ENCODE data around the gene GRPR.
"Not testable (repeated sequence)": the region's sequence is repeated elsewhere in the genome, so short reads cannot be mapped to it uniquely, and the experiment has no call there.

The GRPR gene

DNA sequence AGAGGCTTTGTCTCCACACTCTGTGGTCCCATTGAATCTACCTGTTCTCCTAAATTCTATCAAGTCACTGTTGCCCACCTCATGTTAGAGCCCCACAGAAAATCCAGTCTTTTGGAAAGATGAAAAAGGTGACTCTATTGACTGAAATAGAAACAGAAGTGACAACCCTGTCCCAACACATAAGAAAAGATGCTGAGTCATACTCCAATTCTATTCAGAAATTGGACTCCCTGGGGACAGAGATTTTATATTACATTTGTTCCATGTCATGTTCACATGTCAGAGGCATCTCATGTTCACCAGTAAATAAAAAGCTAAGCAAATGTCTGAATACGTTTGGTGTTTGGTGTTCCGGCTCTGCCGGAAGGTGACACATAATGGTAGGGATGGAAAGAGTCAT lies 2.9 kb upstream of the GRPR start:
- Mint-ChIP-seq H3K36me3 (no peaks in the 10 kb centered on the region), H3K27me3 (no peaks in the 10 kb centered on the region), H3K4me1 (peaks cover 22% of the 10 kb centered on the region), H3K27ac (no peak overlapping the region), H3K4me3 (peak overlapping the region; percentile 52), H3K9me3 (peaks cover 4% of the 10 kb centered on the region)

DNA sequence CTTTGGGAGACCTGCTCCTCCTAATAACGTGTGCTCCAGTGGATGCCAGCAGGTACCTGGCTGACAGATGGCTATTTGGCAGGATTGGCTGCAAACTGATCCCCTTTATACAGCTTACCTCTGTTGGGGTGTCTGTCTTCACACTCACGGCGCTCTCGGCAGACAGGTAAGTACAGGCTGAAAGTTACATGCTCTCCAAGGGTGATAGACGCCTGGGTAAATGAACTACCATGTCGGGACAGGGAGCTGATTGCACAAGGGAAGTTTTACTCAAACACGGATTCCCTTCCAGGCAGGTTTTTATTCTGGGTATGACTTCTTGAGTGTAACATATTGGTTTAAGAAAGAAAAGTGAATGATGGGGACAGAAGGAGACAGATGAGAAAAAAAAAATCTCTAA lies 836 bp downstream of the GRPR start:
- Mint-ChIP-seq H3K9me3 (peaks cover 1% of the 10 kb centered on the region), H3K36me3 (no peaks in the 10 kb centered on the region), H3K27me3 (peaks cover 3% of the 10 kb centered on the region), H3K27ac (no peak overlapping the region), H3K4me1 (peaks cover 19% of the 10 kb centered on the region), H3K4me3 (no peak overlapping the region)

DNA sequence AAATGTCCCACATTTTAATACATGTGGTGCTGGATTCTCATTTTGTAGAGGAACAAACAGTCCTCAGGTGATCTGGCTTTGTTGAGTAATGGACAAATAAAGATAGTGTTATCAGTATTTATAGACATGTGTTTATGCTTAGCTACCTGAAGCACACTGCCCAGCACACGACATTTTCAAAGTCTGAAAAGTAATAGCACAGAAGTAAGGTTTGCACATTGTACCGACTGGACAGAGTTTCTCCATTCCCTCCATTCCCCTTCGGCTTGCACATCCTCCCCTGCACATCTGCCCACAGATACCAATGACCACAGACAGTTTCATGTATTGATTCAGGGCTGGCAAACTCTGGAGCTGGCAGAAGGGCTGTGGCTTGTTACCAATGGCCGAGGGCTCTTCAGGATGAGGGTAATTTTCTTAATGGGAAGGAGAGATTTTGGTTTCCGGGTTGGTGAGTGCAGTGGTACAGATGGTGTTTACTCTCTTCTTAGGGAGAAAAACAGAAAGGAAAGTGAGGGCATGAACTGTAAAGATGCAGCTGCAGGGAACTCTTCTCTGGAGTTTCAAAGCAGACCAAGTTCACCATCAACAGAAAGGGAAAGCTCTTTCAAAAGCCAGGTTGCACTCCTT lies 2.3 kb downstream of the GRPR start:
- Mint-ChIP-seq H3K4me1 (peaks cover 4% of the 10 kb centered on the region), H3K27ac (no peak overlapping the region), H3K9me3 (no peaks in the 10 kb centered on the region), H3K27me3 (peaks cover 8% of the 10 kb centered on the region), H3K36me3 (no peaks in the 10 kb centered on the region), H3K4me3 (no peak overlapping the region)

DNA sequence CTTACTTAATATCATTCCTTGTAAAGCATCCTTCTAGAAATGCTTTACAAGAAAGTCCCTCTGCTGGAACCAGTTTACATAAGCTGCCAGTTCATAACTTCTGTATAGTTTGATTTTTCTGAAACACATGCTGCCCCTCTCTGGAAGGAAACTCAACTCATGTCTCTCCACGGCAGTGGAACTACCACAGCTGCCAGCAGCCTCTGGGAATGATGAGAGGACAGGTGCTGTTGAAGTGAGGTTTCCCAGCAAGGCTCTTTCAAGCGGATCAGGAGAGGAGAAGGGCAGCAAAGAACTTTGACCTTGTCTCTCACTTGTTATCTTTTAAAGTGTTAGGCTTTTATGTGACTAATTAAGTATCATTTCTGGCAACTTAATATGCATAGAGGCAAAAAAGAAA lies 7.3 kb downstream of the GRPR start:
- H3K9me3 Mint-ChIP-seq: no peaks in the 10 kb centered on the region
- no peaks in the 10 kb centered on the region for H3K36me3 Mint-ChIP-seq
- H3K4me3 Mint-ChIP-seq: no peak overlapping the region
- H3K4me1 Mint-ChIP-seq: no peaks in the 10 kb centered on the region
- H3K27ac Mint-ChIP-seq: no peak overlapping the region
- peaks cover 10% of the 10 kb centered on the region for H3K27me3 Mint-ChIP-seq

DNA sequence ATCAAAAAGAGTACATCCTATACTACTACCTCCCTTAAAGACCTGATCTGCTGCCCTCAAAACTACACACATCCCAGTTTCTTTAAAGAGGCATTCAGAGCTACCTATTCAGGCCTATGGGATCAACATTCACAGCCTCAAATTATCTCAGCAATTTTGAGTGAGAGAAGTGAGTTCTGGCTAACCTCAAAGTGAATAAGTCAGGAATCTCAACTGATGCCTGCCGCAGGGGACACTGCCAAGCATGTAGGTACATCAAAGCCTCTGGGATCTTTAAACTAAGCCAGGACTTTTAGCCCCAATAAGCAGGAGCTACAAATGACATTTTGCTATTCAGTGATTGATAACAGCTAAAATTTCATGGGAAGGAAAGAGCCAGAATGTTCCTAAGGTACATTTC lies 11.6 kb downstream of the GRPR start:
- H3K9me3 Mint-ChIP-seq: no peaks in the 10 kb centered on the region
- no peaks in the 10 kb centered on the region for H3K36me3 Mint-ChIP-seq
- H3K4me3 Mint-ChIP-seq: no peak overlapping the region
- H3K27ac Mint-ChIP-seq: no peak overlapping the region
- H3K4me1 Mint-ChIP-seq: no peaks in the 10 kb centered on the region
- peaks cover 3% of the 10 kb centered on the region for H3K27me3 Mint-ChIP-seq

DNA sequence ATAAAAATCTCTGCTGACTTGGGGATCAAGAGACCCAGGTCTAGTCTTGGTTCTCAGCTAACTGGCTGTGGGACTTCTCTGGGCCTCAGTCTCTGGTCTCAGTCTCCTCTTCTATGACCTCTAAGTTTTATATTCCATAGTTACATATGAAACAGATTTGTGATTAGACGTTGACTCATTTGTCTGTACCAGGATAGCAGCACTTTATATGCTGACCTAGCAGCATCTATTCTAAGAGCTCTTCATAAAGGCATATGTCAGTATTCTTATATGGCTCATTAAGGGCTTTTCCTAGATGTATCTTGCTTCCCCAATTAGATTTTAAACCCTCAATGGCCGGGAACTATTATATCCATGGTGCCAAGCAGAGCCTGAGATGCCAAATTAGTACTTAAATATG lies 12.7 kb downstream of the GRPR start:
- peaks cover 2% of the 10 kb centered on the region for H3K27me3 Mint-ChIP-seq
- no peak overlapping the region for H3K27ac Mint-ChIP-seq
- no peaks in the 10 kb centered on the region for H3K4me1 Mint-ChIP-seq
- H3K9me3 Mint-ChIP-seq: no peaks in the 10 kb centered on the region
- no peak overlapping the region for H3K4me3 Mint-ChIP-seq
- H3K36me3 Mint-ChIP-seq: no peaks in the 10 kb centered on the region

DNA sequence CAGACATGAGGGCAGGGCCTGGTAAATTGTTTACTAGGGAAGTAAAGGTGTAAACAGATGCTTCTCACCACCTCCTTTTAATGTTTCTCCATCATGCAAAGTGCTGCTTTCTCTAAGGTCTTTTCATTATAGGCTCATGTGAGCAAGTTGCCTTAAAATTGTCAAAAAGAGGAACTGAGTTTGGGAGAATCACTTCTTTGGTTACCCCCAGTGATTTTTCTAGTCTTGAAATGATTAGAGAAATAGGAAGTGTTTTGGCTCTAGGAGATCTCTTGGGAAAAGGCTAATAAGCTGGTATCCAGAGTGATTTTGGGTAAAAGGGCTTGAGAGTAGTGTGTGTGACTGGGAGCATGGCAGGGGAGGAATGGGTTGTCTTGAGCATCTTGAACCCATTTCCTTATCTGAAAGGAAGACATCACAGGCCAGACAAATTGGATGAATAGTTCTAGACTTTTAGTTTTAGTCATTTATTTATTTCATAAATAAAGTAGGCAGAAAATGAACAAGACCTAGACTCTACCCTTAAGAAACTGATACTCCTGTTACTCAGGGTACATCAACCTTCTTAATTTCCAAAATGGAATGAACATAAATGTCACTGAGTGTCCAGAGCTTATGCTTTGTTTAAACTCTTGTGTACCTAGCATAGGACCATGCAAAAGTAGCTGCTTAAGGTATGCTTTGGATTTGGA lies 14.2 kb downstream of the GRPR start:
- Mint-ChIP-seq H3K27ac (no peak overlapping the region), H3K27me3 (peaks cover 2% of the 10 kb centered on the region), H3K4me3 (no peak overlapping the region), H3K9me3 (no peaks in the 10 kb centered on the region), H3K4me1 (no peaks in the 10 kb centered on the region), H3K36me3 (no peaks in the 10 kb centered on the region)

DNA sequence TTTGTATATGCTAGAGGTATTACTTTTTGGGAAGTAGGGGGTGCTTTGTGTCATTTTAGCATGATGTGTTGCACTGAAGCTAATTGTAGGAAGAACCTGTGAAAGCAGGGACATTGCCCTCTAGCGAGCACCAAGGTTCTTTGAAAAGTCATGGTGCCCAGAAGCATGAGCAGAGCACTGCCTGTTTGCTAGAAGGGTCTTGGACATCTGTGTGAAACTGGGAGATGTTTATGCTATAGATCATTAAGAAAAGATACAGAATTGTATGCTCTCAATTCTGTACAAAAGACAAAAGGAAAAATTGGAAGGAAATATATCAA lies 14.7 kb downstream of the GRPR start:
- H3K4me3 Mint-ChIP-seq: no peak overlapping the region
- H3K36me3 Mint-ChIP-seq: no peaks in the 10 kb centered on the region
- no peaks in the 10 kb centered on the region for H3K9me3 Mint-ChIP-seq
- no peak overlapping the region for H3K27ac Mint-ChIP-seq
- no peaks in the 10 kb centered on the region for H3K4me1 Mint-ChIP-seq
- H3K27me3 Mint-ChIP-seq: peaks cover 2% of the 10 kb centered on the region

DNA sequence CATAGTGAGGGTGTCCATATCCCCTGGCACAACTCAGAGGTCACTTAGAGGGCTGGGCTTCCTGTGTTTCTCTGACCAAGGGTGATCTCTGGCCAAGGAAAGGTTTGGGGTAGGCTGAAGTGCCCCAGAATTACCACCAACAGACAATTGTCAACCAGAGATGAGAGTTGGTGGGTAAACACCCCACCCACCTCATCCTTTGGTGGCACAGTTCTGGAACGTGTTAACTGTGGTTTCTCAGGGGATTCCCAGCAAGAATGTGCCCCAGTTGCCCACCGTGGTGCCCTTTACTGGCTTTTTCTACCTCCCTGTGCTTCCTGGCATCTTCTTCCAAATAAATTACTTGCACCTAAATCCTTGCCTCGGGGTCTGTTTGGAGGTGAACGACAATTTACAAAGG lies 17.1 kb downstream of the GRPR start:
- Mint-ChIP-seq H3K9me3 (peaks cover 4% of the 10 kb centered on the region), H3K4me1 (no peaks in the 10 kb centered on the region), H3K36me3 (no peaks in the 10 kb centered on the region), H3K27ac (peak overlapping the region; percentile 55), H3K27me3 (peaks cover 4% of the 10 kb centered on the region), H3K4me3 (no peak overlapping the region)

DNA sequence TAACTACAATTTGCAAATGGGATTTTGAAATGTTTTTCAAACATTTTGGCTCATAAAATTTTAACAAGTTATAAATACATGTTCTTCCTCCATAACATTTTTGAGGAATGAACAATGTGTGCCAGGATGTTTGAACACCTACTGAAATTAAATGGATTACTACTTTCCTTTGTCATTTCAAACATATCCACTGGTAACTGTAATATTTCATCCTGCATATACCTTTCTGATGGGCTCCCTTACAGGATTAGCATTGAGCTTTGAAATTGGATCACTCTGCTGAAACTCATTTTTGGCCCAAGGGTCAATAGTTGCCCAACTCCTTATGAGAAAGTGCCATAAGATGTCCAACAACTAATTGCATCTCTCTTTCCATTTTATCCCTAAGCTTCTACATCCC lies 17.6 kb downstream of the GRPR start:
- peaks cover 4% of the 10 kb centered on the region for H3K27me3 Mint-ChIP-seq
- H3K4me1 Mint-ChIP-seq: no peaks in the 10 kb centered on the region
- no peak overlapping the region for H3K27ac Mint-ChIP-seq
- H3K9me3 Mint-ChIP-seq: peaks cover 4% of the 10 kb centered on the region
- no peaks in the 10 kb centered on the region for H3K36me3 Mint-ChIP-seq
- H3K4me3 Mint-ChIP-seq: no peak overlapping the region

DNA sequence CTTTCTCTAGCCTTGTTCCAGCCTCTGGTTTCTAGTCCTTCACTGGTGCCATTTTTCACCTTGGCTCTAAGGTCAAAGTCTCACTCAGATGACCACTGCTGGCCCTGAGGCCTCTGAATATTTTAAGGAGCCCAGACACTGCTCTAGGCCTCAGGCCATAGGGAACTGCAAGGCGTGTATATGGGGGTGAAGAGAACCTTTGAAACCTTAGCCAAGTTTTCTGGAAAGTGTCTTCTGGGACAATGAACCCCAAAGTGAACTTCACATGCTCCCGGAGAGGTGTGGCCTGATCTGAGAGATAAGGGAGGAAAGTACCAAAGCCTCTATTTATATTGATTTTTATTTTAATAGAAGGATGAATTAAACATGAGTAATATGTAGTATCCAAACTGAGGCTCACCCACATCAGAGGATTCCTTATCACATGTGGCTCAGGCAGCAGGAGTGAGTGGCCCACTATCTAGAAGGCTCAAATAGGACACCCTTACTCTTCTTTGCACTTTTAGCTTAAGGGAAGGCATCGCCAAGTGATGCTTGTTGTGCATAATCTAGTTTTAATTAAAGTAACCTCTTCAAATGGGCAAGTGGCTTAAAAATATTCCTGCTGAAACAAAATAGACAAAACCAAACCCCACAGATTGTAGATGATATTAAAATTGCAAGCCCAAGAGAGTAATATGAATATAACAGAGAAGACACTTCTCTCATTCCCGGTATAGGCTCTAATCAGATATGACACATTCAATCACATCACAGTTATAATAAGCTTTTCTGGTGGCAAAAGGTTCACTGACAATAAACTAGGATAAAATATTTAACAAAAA lies 18.3 kb downstream of the GRPR start:
- no peak overlapping the region for H3K27ac Mint-ChIP-seq
- peaks cover 4% of the 10 kb centered on the region for H3K27me3 Mint-ChIP-seq
- H3K36me3 Mint-ChIP-seq: no peaks in the 10 kb centered on the region
- no peak overlapping the region for H3K4me3 Mint-ChIP-seq
- peaks cover 4% of the 10 kb centered on the region for H3K9me3 Mint-ChIP-seq
- no peaks in the 10 kb centered on the region for H3K4me1 Mint-ChIP-seq

DNA sequence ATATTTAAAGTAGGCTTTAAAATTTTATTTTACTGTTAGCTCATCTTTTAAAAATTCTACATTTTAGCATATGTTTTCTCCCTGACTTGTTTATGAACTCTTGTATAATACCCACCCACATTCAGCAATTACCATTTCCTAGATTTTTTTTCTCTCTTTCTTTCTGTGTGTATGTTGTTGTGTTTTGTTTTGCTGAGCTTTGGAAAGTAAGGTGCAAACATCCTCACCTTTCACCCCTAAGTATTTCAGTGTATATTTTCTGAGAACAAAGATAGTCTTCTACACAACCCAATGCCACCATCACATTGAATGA lies 18.8 kb downstream of the GRPR start:
- Mint-ChIP-seq H3K27me3 (peaks cover 4% of the 10 kb centered on the region), H3K27ac (no peak overlapping the region), H3K9me3 (peaks cover 4% of the 10 kb centered on the region), H3K4me1 (no peaks in the 10 kb centered on the region), H3K36me3 (no peaks in the 10 kb centered on the region), H3K4me3 (no peak overlapping the region)

DNA sequence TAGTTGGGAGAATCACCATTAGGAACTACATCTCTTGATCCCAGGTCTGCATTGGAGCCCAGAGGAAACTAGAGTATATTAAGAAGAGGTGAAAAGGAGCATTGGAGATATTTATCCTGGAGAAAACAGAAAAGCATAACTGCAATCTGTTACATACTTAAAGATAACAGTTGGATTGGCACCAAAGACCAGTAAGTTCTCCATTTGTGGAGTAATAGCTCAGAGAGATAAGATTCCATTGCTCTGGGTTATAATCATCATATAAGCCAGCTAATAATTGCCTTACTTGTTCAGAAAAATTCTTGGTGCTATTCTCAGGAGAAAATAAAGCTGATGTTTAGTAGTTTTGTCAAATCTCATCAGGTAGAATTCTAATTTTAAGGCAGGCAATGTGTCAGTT lies 20.6 kb downstream of the GRPR start:
- Mint-ChIP-seq H3K4me3 (no peak overlapping the region), H3K27ac (no peak overlapping the region), H3K4me1 (no peaks in the 10 kb centered on the region), H3K36me3 (no peaks in the 10 kb centered on the region), H3K27me3 (peaks cover 4% of the 10 kb centered on the region), H3K9me3 (peaks cover 4% of the 10 kb centered on the region)

DNA sequence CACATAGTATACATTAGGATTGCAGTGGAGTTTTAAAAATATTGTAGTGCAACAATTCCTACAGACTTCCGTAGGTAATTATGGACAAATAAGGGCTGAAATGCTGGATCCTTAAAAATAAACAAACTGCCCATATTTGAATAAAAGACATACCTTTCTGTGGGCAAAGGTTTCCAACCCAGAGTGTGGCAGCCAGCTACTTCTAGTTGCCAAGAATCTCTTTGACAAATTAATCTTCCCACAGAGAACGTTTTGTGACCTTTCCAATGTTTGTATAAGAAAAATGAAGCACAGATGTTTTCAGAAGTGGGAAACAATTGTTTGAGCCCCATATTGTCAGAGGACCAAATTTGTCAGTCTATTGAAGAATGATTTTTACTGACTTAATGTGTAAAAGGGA lies 21.1 kb downstream of the GRPR start:
- peaks cover 4% of the 10 kb centered on the region for H3K9me3 Mint-ChIP-seq
- H3K4me3 Mint-ChIP-seq: no peak overlapping the region
- no peak overlapping the region for H3K27ac Mint-ChIP-seq
- peaks cover 4% of the 10 kb centered on the region for H3K27me3 Mint-ChIP-seq
- no peaks in the 10 kb centered on the region for H3K4me1 Mint-ChIP-seq
- no peaks in the 10 kb centered on the region for H3K36me3 Mint-ChIP-seq

DNA sequence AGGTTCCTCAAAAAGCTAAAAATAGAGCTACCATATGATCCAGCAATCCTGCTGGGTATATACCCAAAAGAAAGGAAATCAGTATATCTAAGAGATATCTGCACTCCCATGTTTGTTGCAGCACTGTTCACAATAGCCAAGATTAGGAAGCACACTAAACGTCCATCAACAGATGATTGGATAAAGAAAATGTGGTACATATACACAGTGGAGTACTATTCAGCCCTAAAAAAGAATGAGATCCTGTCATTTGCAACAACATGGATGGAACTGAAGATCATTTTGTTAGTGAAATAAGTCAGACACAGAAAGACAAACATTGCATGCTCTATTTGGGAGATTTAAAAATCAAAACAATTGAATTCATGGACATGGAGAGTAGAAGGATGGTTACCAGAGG lies 21.7 kb downstream of the GRPR start:
- H3K4me3 Mint-ChIP-seq, H3K27me3 Mint-ChIP-seq, H3K4me1 Mint-ChIP-seq, H3K27ac Mint-ChIP-seq, H3K36me3 Mint-ChIP-seq, H3K9me3 Mint-ChIP-seq: not testable (repeated sequence)

DNA sequence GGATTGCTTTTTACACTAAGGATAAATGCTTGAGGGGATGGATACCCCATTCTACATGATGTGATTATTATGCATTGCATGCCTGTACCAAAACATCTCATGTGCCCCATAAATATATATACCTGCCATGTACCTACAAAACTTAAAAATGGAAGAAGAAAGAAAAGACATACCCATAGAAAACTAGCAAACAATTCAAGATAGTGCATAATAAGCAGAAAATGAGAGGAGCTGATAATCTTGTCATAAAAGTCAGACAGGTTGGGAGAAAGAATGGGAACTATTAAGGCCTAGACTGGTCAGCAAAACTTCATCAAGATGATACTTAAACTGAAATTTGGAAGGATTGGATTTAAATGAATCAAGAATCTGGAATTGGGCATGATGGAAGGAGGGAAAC lies 22.3 kb downstream of the GRPR start:
- Mint-ChIP-seq H3K4me1 (no peaks in the 10 kb centered on the region), H3K27me3 (peaks cover 4% of the 10 kb centered on the region), H3K4me3 (no peak overlapping the region), H3K36me3 (no peaks in the 10 kb centered on the region), H3K9me3 (peaks cover 4% of the 10 kb centered on the region), H3K27ac (no peak overlapping the region)

Measured in activated naive CD4-positive, alpha-beta T cell treated with anti-CD3 and anti-CD28 coated beads, Interleukin-2, amount 50 U/mL, for 24 hours (primary cell).